Right lung (tissue), 5 donors: ENCODE measurements around the gene MN1. TPM values are rescaled to one million over a fixed set of nuclear protein-coding genes. Genes with fewer than 3 reads are reported as not detected.

ENCODE experiments used
- DNase-seq, 2 donors: peaks; one replicate each; pipeline ENCODE4 v3.0.0-alpha.2; 2013
- polyA plus RNA-seq, 5 donors: library from polyadenylated mRNA; unstranded; fragments of 120-200 nt; gene quantifications; one replicate each; pipeline versions ENCODE4 v1.2.1 to v1.2.3, GENCODE V29; 2013; ENCODE audit warnings: inconsistent platforms in 1 of 5, low replicate concordance in 1 of 5; ENCODE audit not compliant: insufficient read length in 5 of 5, insufficient read depth in 1 of 5

Gene MN1
- polyA plus RNA-seq, 5 donors, result 2.1 to 3.1 (median 2.2) TPM

GRCh38 chr22:27800250-27801201 is 1.0 kb downstream of the MN1 start:
- DNase-seq, result no peak

- no peak for DNase-seq
Measured at GRCh38 chr22:27799827-27800249, 1.7 kb downstream of the MN1 start.

DNA sequence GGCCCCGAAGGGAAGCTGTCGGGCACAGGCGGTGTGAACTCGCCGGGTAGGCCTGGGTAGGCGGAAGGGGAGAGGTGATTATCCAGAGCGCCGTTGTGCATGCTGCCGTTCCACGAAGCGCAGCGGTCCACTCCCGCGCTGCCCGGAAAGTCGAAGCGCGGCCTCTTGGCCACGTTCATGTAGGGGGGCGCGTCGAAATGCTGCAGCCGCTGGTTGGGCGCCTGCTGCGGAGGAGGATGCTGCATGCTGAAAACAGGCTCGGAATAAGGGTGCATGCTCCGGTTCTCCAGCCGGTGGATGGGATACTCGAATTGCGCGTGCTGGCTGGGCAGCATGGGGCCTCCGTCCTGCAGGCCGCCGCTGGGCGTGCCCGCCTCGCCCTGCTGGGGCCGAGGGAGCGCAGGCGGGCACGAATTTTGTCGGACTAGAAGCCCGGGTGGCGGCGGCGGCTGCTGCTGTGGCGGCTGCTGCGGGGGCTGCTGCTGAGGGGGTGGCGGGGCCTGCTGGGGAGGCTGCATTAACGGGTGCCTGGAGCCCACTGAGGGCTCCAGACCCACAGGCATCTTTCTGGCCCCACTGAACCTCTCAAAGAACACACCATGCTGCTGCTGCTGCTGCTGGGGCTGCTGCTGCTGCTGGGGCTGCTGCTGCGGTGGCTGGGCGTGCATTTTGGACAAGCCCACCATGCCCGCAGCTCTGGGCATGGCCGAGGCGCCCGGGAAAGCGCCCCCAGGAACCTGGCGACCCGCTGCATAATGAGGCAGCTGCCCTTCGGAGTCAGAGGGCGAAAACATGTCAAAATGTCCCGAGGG is 2.3 kb downstream of the MN1 start:
- no peak for DNase-seq

GRCh38 chr22:27798511-27799014 is 3.0 kb downstream of the MN1 start:
- DNase-seq, result no peak

GRCh38 chr22:27797520-27798391 is 3.8 kb downstream of the MN1 start:
- no peak for DNase-seq

- DNase-seq, result no peak
Measured at GRCh38 chr22:27796829-27797519, 4.6 kb downstream of the MN1 start.

- no peak for DNase-seq
Measured at GRCh38 chr22:27795696-27796517, 5.6 kb downstream of the MN1 start.

- DNase-seq, result no peak
Measured at GRCh38 chr22:27795053-27795452, 6.5 kb downstream of the MN1 start.

DNA sequence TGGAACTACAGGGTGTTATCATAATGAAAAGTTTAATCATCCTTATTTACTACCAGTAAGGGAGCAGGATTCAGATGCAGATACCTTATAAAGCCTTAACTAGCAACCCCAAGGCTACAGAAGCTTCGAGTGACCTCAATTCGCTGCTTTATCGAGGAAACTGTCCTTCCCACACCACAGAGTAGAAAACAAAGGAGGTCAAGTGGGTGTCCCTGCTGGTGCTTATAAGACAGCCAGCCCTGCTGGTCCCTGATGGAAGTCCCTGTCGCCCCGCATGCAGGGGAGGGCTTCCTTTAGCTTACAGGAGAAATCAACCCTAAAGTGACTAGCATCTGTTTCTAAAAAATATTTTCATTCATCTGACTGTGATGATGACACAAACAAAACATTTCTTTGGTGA is 7.3 kb downstream of the MN1 start:
- no peak for DNase-seq

DNA sequence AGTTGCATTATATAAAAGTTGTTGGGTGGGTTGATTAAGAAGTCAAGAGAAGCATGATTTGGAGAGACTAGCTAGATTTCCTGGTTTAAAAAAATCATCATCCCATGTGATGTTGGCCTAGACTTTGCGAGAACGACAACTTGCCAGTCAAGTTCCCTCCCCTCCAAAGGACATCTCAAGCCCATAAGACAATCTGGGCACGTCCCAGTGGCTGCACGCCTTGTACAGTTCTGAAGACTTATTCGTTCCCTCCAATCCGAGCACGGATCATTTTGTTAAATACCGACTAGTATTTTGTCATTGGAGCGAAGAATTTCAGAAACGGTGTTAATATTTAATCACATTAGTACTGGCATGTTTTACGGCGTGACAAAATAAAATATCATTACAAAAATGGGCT is 8.0 kb downstream of the MN1 start:
- no peak for DNase-seq

- DNase-seq, result no peak
Measured at GRCh38 chr22:27792452-27793161, 8.9 kb downstream of the MN1 start.

DNA sequence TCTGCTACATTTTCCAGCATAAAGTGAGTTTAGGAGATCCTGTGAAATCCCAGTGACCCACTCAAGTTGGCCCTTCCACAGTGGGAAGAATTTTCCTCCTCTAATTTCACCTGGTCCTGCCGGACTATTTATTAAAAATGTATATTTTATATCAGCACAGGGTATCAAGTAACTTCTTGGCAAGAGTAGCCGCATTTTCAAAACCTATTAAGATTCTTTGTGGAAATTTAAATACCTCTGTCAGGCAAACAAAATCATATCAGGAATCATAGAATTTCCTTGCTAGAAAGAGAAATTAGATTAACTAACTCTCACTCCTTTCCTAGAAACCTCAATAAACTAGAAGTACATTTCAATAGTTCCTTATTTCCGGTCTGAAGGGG is 9.7 kb downstream of the MN1 start:
- no peak for DNase-seq

- DNase-seq, result no peak
Measured at GRCh38 chr22:27791159-27791858, 10.2 kb downstream of the MN1 start.

DNA sequence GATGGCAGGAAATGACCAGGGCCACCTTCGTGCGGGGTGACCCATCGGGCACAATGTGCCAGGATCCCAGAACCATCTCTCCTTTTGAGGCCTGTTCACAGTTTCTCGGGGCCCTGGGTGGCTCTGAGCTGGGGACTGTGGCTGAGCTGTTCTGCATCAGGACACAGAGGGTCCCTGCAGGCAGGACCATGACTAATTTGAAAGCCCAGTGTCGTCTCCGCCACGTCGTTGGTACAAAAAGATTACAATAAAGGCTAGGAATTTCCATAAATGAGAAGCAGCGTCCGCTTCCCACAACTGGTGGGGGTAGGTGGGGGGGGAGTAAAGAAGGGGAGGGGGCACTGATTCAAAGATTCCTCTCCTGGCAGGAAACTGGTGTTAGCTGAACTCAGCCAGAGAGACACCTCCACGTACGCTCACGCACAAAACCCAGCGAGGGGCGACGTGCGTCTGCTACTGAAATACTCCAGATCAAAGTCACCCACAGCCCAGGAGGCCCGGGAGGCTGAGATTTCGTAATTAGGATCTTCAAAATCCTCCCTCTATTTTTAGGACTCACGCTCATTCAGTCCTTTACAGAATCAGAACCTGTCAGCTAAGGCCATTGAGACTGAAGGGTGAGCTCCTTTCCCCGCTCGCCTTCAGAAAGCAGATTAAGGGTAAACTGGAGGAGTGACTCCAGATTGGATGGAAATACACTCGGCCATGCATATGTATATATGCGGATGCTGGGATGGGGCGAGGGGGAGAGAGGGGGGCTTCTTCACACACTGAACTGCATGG is 11.0 kb downstream of the MN1 start:
- DNase-seq, result no peak

DNA sequence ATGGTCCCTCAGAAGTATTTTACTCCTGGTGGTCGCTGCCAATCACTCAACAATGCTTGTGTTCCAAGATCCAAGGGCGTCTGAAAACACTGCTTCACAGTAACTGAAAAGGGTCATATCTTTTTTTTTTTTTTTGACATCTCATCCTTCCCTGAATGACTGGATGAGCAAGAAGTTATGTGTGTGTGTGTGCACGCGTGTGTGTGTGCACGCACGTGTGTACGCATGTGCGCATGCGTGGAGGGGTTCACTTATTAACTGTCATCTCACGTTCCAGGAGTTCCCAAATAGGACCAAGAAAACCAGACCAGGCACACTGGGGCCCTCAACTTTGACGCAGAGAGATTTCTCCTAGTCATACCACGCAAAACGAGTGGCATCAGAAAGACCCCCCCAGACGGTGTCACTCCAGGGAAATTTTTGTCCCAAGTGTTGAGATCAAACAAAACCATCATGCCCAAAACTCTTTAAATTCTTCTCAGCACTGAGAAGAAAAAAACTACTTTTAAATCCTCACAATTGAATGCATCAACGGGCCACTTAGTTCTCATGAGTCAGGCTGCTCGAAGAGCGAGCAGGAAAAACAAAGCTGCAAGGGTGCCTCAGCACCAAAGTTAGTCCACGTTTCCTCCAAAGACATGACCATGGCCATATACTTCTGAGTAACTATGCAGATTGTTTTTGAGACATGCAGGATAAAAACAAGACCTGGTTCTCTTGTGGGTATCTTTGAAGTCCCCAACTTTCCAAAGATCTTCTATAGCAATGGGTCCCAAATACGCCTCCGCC is 12.9 kb downstream of the MN1 start:
- DNase-seq, result no peak

GRCh38 chr22:27786965-27787364 is 14.6 kb downstream of the MN1 start:
- no peak for DNase-seq
